Ascending aorta (tissue), 2 donors: ENCODE measurements around the gene DPPA4. TPM values are rescaled to one million over a fixed set of nuclear protein-coding genes. Genes with fewer than 3 reads are reported as not detected.
"Not testable (repeated sequence)": the region's sequence is repeated elsewhere in the genome, so short reads cannot be mapped to it uniquely, and the experiment has no call there.

Source experiments
- DNase-seq, 2 donors: peaks; one replicate each; pipeline ENCODE4 v3.0.0-alpha.2; 2019; ENCODE audit warnings: low spot score in 2 of 2
- H3K27ac ChIP-seq, 2 donors: fragments of 200-600 bp; sonication (generic); one replicate each; pipeline ENCODE4 v1.5.1; 2016 to 2017; ENCODE audit warnings: mild to moderate bottlenecking in 1 of 2
- H3K27me3 ChIP-seq: fragments of 200-600 bp; sonication (generic); one replicate; pipeline ENCODE4 v1.5.1; 2017
- H3K36me3 ChIP-seq, 2 donors: fragments of 200-600 bp; sonication (generic); one replicate each; pipeline ENCODE4 v1.5.1; 2016
- H3K4me1 ChIP-seq, 2 donors: fragments of 200-600 bp; sonication (generic); one replicate each; pipeline ENCODE4 v1.5.1; 2016 to 2017; ENCODE audit warnings: mild to moderate bottlenecking in 1 of 2
- H3K4me3 ChIP-seq, 2 donors: fragments of 200-600 bp; sonication (generic); one replicate each; pipeline ENCODE4 v1.5.1; 2016 to 2017; ENCODE audit warnings: mild to moderate bottlenecking in 1 of 2
- H3K9me3 ChIP-seq, 2 donors: fragments of 200-600 bp; sonication (generic); one replicate each; pipeline ENCODE4 v1.5.1; 2016
- intact Hi-C: fragments of 100-400 bp; cut with DNase I; formaldehyde crosslinking; loops from one replicate; pipeline ENCODE4 v1.15.1; 2023
- total RNA-seq: library from RNA; depleted of rRNA; stranded (reverse); fragments of >200 nt; gene quantifications from one replicate; pipeline ENCODE4 v1.1.0, GENCODE V29; 2016
- TF ChIP-seq, protein P1 (sequence below), 3 experiments: fragments of 200-600 bp in 2 of 3; fragments of 450-650 bp in 1 of 3; sonication (generic) in 2 of 3; IDR thresholded peaks; one replicate each; pipeline ENCODE4 v1.5.1; 2016 to 2019; ENCODE audit warnings: antibody characterized with exemption in 3 of 3, mild to moderate bottlenecking in 1 of 3, moderate library complexity in 1 of 3

DPPA4 gene, protein sequence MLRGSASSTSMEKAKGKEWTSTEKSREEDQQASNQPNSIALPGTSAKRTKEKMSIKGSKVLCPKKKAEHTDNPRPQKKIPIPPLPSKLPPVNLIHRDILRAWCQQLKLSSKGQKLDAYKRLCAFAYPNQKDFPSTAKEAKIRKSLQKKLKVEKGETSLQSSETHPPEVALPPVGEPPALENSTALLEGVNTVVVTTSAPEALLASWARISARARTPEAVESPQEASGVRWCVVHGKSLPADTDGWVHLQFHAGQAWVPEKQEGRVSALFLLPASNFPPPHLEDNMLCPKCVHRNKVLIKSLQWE
- total RNA-seq, result not detected

DNA sequence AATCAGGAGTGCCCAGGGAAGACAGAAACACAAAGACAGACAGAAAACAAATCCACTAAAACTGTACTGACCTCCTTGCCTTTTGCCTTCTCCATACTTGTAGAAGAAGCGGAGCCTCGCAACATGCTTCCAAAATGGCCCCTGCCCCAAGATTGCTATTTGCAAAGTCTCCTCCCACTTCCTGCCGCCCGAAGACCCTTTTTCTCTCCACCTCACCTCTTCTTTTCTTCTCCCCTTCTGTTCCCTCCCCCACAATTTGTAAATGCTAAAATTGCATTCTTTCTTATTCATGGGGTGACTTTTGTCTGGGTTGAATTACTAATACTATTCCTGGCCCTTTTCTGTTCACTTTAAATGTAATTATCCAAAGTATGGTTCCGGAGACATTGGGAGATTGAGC is at the start of gene DPPA4:
Gene DPPA4 (minus strand): TSS at position 154 of the 400 bp plus-strand sequence. CDS start 29 bp downstream, at position 125.
- TF ChIP-seq, protein P1, sequence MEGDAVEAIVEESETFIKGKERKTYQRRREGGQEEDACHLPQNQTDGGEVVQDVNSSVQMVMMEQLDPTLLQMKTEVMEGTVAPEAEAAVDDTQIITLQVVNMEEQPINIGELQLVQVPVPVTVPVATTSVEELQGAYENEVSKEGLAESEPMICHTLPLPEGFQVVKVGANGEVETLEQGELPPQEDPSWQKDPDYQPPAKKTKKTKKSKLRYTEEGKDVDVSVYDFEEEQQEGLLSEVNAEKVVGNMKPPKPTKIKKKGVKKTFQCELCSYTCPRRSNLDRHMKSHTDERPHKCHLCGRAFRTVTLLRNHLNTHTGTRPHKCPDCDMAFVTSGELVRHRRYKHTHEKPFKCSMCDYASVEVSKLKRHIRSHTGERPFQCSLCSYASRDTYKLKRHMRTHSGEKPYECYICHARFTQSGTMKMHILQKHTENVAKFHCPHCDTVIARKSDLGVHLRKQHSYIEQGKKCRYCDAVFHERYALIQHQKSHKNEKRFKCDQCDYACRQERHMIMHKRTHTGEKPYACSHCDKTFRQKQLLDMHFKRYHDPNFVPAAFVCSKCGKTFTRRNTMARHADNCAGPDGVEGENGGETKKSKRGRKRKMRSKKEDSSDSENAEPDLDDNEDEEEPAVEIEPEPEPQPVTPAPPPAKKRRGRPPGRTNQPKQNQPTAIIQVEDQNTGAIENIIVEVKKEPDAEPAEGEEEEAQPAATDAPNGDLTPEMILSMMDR (IDR thresholded peaks at IDR 0.05), result no peak
- H3K36me3 ChIP-seq, result no peaks in the 10 kb centered on the region
- no peak for DNase-seq
- intact Hi-C loops, result no loop called here
- H3K4me3 ChIP-seq, result peak within 1 kb of the TSS; percentile 37 to 61
- H3K4me1 ChIP-seq, result no peaks in the 10 kb centered on the region
- H3K27me3 ChIP-seq, result no peaks in the 10 kb centered on the region
- H3K9me3 ChIP-seq, result no peaks in the 10 kb centered on the region
- H3K27ac ChIP-seq, result no peak within 1 kb of the TSS

DNA sequence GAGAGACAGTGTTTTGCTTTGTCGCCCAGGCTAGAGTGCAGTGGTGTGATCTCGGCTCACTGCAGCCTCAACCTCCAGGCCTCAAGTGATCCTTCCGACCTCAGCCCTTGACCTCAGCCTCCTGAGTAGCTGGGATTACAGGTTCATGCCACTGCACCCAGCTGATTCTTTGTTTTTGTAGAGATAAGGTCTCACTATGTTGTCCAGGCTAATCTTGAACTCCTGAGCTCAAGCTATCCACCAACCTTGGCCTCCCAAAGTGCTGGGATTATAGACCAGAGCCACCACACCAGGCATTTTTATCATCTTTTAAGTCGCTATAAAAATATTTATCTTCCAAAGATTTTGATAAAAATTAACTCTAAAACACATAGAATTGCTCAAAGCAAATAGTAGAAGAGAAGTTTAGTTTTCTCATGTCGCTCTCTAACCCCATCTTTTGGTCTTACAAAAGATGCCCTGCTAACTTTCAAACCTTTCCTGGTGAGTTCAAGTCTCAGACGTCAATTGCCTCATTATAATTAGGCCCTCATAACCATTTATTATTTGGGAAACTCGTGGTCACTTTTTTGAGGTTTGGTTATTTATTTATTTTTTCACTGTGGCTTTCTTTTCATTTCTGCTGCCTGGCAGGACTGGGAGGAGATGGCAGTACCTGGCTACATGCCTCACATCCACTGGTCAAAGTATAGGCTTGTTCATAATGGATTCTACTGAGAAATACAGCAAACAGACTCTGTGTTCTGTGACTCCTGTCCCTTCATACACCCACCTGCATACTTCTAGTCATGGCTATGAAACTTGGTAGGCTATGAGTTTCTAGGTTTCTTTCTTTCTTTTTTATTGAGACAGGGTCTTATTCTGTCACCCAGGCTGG is 48.3 kb upstream of the DPPA4 start:
- intact Hi-C loops, result no loop called here
- TF ChIP-seq, protein P1 (IDR thresholded peaks at IDR 0.05), result no peak
- H3K27ac ChIP-seq, result no peak overlapping the region

DNA sequence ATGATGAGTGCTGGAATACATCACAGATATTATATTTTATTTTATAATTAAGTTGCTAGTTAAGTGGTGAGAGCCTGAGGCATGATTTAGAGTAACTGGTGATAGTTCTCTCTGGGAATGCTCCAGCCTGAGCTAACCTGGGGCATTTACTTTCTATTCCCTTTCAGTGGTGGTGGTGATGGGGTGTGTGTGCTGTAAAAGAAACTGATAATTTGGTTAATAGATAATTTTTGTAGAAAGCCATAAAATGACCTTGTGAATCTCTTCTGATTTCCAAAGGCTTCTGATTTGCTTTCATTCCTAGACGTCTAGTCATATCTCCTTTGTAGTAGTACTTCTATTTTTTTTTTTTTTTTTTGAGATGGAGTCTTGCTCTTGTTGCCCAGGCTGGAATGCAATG is 46.8 kb upstream of the DPPA4 start:
- Histone ChIP-seq H3K4me3 (no peak overlapping the region), H3K4me1 (no peaks in the 10 kb centered on the region), H3K9me3 (no peaks in the 10 kb centered on the region), H3K36me3 (no peaks in the 10 kb centered on the region), H3K27me3 (no peaks in the 10 kb centered on the region), H3K27ac (no peak overlapping the region)
- intact Hi-C loops, result no loop called here
- no peak for DNase-seq
- TF ChIP-seq, protein P1 (IDR thresholded peaks at IDR 0.05), result no peak

More for the DNA sequence above, 48.3 kb upstream of the DPPA4 start:
- DNase-seq, result no peak
- Histone ChIP-seq H3K4me3 (no peak overlapping the region), H3K9me3 (no peaks in the 10 kb centered on the region), H3K27me3 (no peaks in the 10 kb centered on the region), H3K36me3 (no peaks in the 10 kb centered on the region), H3K4me1 (no peaks in the 10 kb centered on the region)

DNA sequence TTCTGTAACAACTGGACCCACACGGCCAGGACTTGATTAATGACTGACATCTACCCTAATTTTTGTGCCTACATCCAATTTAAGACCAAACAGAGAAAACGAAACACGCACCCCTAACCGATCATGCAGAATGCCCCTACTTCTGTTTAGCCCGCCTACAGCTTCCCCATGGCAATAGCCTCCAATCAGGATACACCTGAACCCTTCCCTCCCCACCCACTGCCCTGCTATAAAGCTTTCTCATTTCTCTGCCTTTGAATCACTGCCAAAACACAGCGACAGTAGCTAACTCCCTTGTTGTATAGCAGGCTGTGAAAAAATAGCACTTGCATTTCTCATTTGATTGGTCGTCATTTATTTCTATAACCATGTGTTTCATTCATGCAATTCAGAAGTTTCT is 45.2 kb upstream of the DPPA4 start:
- intact Hi-C loops, result no loop called here
- no peaks in the 10 kb centered on the region for H3K36me3 ChIP-seq
- TF ChIP-seq, protein P1 (IDR thresholded peaks at IDR 0.05), result no peak
- no peaks in the 10 kb centered on the region for H3K4me1 ChIP-seq
- H3K9me3 ChIP-seq, result no peaks in the 10 kb centered on the region
- no peak for DNase-seq
- no peak overlapping the region for H3K4me3 ChIP-seq
- H3K27me3 ChIP-seq, result no peaks in the 10 kb centered on the region
- no peak overlapping the region for H3K27ac ChIP-seq

DNA sequence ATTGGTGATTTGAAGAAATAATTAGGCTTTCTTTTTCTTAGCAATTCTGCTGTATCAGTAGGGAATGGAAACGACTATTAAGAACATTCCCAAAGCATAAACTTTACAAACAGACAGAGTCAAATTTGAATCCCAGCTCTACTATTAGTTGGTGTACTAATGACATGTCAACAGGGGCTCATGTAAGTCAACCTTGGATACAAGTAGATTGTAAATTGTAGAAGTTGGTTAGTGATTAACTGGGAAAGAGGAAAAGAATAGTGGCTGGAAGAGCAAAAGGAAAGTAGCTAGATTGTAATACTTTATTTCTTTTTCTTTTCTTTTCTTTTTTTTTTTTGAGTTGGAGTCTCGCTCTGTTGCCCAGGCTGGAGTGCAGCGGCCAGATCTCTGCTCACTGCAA is 38.6 kb upstream of the DPPA4 start:
- Histone ChIP-seq H3K4me1 (no peaks in the 10 kb centered on the region), H3K27ac (no peak overlapping the region), H3K4me3 (no peak overlapping the region), H3K27me3 (no peaks in the 10 kb centered on the region), H3K9me3 (no peaks in the 10 kb centered on the region), H3K36me3 (no peaks in the 10 kb centered on the region)
- TF ChIP-seq, protein P1 (IDR thresholded peaks at IDR 0.05), result no peak
- intact Hi-C loops, result no loop called here
- no peak for DNase-seq

DNA sequence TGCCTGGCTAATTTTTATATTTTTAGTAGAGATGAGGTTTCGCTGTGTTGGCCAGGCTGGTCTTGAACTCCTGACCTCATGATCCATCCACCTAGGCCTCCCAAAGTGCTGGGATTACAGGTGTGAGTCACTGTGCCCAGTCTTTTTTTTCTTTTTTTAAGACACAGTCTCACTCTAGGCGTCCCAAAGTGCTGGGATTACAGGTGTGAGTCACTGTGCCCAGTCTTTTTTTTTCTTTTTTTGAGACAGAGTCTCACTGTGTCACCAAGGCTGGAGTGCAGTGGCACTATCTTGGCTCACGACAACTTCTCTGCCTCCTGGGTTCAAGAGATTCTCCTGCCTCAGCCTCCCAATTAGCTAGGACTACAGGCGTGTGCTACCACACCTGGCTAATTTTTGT is 37.1 kb upstream of the DPPA4 start:
- H3K4me3 ChIP-seq, intact Hi-C loops, DNase-seq, H3K36me3 ChIP-seq, H3K27me3 ChIP-seq, H3K27ac ChIP-seq, H3K4me1 ChIP-seq, H3K9me3 ChIP-seq: not testable (repeated sequence)
